CD4-positive, alpha-beta T cell treated with Interleukin-1 beta for 1 hour (primary cell): ENCODE results near the gene CLIC3.
"Not testable (repeated sequence)": the region's sequence is repeated elsewhere in the genome, so short reads cannot be mapped to it uniquely, and the experiment has no call there.

Experiments
- DNase-seq, 2 donors: peaks; one replicate each; pipeline ENCODE4 v3.0.0-alpha.2; 2020 to 2022

CLIC3 gene

GRCh38 chr9:136996361-136997292, at the start of gene CLIC3:
CLIC3 (minus strand) TSS chr9:136996568; CDS start chr9:136996543, 25 bp downstream.
- DNase-seq: peak; percentile 61 to 63

GRCh38 chr9:137045294-137046087, 49.1 kb upstream of the CLIC3 start:
- no peak for DNase-seq

- DNase-seq: no peak
Measured at GRCh38 chr9:137044502-137045177, 48.3 kb upstream of the CLIC3 start.

- no peak for DNase-seq
Measured at GRCh38 chr9:137044037-137044436, 47.7 kb upstream of the CLIC3 start.

GRCh38 chr9:137042751-137043727, 46.7 kb upstream of the CLIC3 start:
- no peak for DNase-seq

GRCh38 chr9:137041124-137041523, 44.8 kb upstream of the CLIC3 start:
- no peak for DNase-seq

GRCh38 chr9:137040568-137040967, 44.2 kb upstream of the CLIC3 start:
- DNase-seq: no peak

- no peak for DNase-seq
Measured at GRCh38 chr9:137039611-137040366, 43.4 kb upstream of the CLIC3 start.

GRCh38 chr9:137038916-137039315, 42.5 kb upstream of the CLIC3 start:
- no peak for DNase-seq

GRCh38 chr9:137037483-137037882, 41.1 kb upstream of the CLIC3 start:
- DNase-seq: no peak

GRCh38 chr9:137037035-137037434, 40.7 kb upstream of the CLIC3 start:
- no peak for DNase-seq

- DNase-seq: no peak
Measured at GRCh38 chr9:137035937-137036336, 39.6 kb upstream of the CLIC3 start.

- DNase-seq: no peak
Measured at GRCh38 chr9:137035507-137035834, 39.1 kb upstream of the CLIC3 start.

GRCh38 chr9:137034709-137035506, 38.5 kb upstream of the CLIC3 start:
- DNase-seq: peak; percentile 88

- DNase-seq: peak in 1 of 2 donors; percentile 35
Measured at GRCh38 chr9:137034039-137034708, 37.8 kb upstream of the CLIC3 start.

GRCh38 chr9:137033481-137033880, 37.1 kb upstream of the CLIC3 start:
- not testable (repeated sequence) for DNase-seq

GRCh38 chr9:137032858-137033257, 36.5 kb upstream of the CLIC3 start:
- DNase-seq: peak; percentile 31 to 69

GRCh38 chr9:137031904-137032640, 35.7 kb upstream of the CLIC3 start, which contains the start of gene FUT7:
FUT7 (minus strand) TSS chr9:137032088; CDS start chr9:137031991, 97 bp downstream.
- peak; percentile 48 to 64 for DNase-seq
